Measurements from ENCODE around the gene ERP44.

DNA sequence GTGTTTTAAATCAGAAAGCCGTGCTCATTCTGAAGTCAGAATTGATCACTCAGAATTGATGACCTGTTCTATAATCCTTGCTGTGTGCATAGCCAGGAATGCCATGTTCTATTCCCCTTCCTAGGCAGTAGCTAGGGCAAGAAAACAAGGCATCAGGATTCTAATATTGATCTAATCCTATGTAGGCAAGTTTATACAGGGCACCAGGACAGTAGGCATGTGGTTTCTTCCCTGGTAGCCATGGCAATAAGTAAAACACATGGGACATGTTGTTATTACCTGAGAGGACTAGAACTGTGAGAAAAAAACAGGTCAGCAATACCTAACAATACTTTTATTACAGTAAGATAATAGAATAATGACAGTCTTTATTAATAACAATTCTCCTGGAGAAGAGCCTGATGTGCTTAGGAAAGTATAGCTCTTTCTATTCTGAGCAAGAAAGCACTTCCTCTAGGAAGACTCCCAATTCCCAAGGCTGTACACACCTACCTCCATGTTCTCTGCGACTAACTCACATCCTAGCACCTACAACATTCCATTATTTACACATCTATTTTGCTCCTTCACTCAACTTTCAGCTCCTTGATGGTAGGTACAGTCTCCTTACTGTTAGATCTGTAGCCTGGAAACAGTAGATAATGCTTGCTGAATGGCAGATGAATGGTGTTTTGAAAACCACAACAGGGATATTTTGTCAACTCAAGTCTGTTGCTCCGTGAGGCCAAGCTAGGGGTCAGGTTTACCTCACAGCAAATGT is 121.6 kb downstream of the ERP44 start:
- TF ChIP-seq, protein P1, sequence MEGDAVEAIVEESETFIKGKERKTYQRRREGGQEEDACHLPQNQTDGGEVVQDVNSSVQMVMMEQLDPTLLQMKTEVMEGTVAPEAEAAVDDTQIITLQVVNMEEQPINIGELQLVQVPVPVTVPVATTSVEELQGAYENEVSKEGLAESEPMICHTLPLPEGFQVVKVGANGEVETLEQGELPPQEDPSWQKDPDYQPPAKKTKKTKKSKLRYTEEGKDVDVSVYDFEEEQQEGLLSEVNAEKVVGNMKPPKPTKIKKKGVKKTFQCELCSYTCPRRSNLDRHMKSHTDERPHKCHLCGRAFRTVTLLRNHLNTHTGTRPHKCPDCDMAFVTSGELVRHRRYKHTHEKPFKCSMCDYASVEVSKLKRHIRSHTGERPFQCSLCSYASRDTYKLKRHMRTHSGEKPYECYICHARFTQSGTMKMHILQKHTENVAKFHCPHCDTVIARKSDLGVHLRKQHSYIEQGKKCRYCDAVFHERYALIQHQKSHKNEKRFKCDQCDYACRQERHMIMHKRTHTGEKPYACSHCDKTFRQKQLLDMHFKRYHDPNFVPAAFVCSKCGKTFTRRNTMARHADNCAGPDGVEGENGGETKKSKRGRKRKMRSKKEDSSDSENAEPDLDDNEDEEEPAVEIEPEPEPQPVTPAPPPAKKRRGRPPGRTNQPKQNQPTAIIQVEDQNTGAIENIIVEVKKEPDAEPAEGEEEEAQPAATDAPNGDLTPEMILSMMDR (IDR thresholded peaks at IDR 0.05 in 4 of 5, conservative IDR thresholded peaks at IDR 0.05 in 1 of 5) = no peak
- TF ChIP-seq POLR2A (IDR thresholded peaks at IDR 0.05) = no peak
